Lung (tissue), 12 donors: ENCODE results near the gene LAPTM4A. TPM values are rescaled to one million over a fixed set of nuclear protein-coding genes. Genes with fewer than 3 reads are reported as not detected.
A peak's percentile ranks its signal among the peaks of the same experiment; 100 is the strongest.

Source experiments
- ATAC-seq: fragments of 200-7000 bp; cut with Tn5 transposase; one replicate; pipeline ENCODE4 v1.9.1; 2020; ENCODE audit warnings: moderate number of reproducible peaks; ENCODE audit not compliant: insufficient read depth, low FRiP score
- DNase-seq, 3 donors: peaks; one replicate each; pipeline ENCODE4 v3.0.0-alpha.2; 2013 to 2017
- H3K27ac ChIP-seq, 2 donors: one replicate each; pipeline ENCODE4 v1.5.1; 2013; ENCODE audit warnings: mild to moderate bottlenecking in 2 of 2, moderate library complexity in 2 of 2, control low read depth in 1 of 2, inconsistent platforms in 1 of 2, low read depth in 1 of 2, low read length in 1 of 2
- H3K27me3 ChIP-seq, 3 donors: one replicate each; pipeline ENCODE4 v1.5.1; 2013; ENCODE audit warnings: low read length in 2 of 3; ENCODE audit not compliant: control insufficient read depth in 3 of 3, insufficient read depth in 3 of 3
- H3K36me3 ChIP-seq, 4 donors: one replicate each; pipeline ENCODE4 v1.5.1; 2013; ENCODE audit warnings: low read length in 4 of 4, mild to moderate bottlenecking in 1 of 4, moderate library complexity in 1 of 4; ENCODE audit not compliant: control insufficient read depth in 4 of 4, insufficient read depth in 4 of 4
- H3K4me1 ChIP-seq, 5 donors: one replicate each; pipeline ENCODE4 v1.5.1; 2013; ENCODE audit warnings: low read length in 5 of 5, mild to moderate bottlenecking in 2 of 5, moderate library complexity in 1 of 5; ENCODE audit not compliant: control insufficient read depth in 5 of 5, insufficient read depth in 5 of 5
- H3K4me3 ChIP-seq: one replicate; pipeline ENCODE4 v1.5.1; 2013; ENCODE audit warnings: mild to moderate bottlenecking, control low read depth, moderate library complexity
- H3K9ac ChIP-seq, 2 donors: one replicate each; pipeline ENCODE4 v1.5.1; 2013; ENCODE audit warnings: low read length in 2 of 2, control low read depth in 1 of 2; ENCODE audit not compliant: insufficient read depth in 1 of 2
- H3K9me3 ChIP-seq, 4 donors: one replicate each; pipeline ENCODE4 v1.5.1; 2013; ENCODE audit warnings: low read length in 3 of 4, mild to moderate bottlenecking in 1 of 4, moderate library complexity in 1 of 4; ENCODE audit not compliant: control insufficient read depth in 4 of 4, insufficient read depth in 3 of 4
- WGBS, 2 donors: extraction: QIAGEN DNeasy Blood & Tissue Kit; methylation state at CpG; one replicate each; pipeline ENCODE4 v1.1.7; 2013; 5-methylcytosine and 5-hydroxymethylcytosine counted together
- polyA plus RNA-seq, 2 donors: library from polyadenylated mRNA; stranded (reverse); fragments of 200-250 nt; gene quantifications; one replicate each; pipeline ENCODE4 v1.2.1, GENCODE V29; 2013
- total RNA-seq, 2 donors: library from RNA; depleted of rRNA in 1 of 2; stranded (reverse); fragments of >200 nt in 1 of 2; gene quantifications; one replicate each; pipeline ENCODE4 v1.2.1, GENCODE V29; 2014 to 2021
- TF ChIP-seq, protein P1 (sequence below): IDR thresholded peaks from 2 replicates; pipeline ENCODE4 v1.5.1; 2012; ENCODE audit warnings: mild to moderate bottlenecking; ENCODE audit errors: control extremely low read depth, extremely low read depth
- donor health status: control.
- donor health status: control.
- donor health status: Bipolar disorder and iron deficiency.
- donor health status: healthy.
- donor health status: DM: yes; HTN: yes; CAD: no.

Gene LAPTM4A
- total and polyA plus RNA-seq, 4 donors, result 155 to 236 (median 204) TPM

DNA sequence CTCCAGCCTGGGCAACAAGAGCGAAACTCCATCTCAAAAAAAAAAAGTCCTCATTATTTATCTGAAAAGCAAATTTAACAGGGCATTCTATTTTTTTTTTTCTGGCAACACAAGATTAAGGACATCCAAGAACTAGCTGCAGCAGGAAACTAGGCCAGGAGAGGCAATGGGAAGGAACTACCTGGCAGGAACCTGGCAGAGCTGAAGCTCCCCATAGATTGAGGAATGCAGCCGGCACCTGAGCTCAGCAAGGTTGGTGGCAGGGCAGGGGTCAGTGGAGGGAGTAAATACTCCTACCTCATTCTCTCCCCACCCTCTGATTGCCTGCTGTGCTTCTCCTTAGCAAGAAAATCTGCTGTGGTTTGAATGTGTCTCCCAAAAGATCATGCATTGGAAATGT is 30.4 kb upstream of the LAPTM4A start:
- DNase-seq (no peak), ATAC-seq (no peak)
- no peaks in the 10 kb centered on the region for H3K36me3 ChIP-seq
- peaks cover 0 to 3% (median 1%) of the 10 kb centered on the region in 4 donors for H3K9me3 ChIP-seq
- H3K9ac ChIP-seq, result no peak overlapping the region
- WGBS, 2 donors, result 95 to 100% methylated on average over 2 of the region's 2 CpGs
- H3K4me3 ChIP-seq, result no peak overlapping the region
- H3K27ac ChIP-seq, result no peak overlapping the region
- no peaks in the 10 kb centered on the region for H3K27me3 ChIP-seq
- peaks cover 0 to 11% (median 2%) of the 10 kb centered on the region in 5 donors for H3K4me1 ChIP-seq
- TF ChIP-seq, protein P1, sequence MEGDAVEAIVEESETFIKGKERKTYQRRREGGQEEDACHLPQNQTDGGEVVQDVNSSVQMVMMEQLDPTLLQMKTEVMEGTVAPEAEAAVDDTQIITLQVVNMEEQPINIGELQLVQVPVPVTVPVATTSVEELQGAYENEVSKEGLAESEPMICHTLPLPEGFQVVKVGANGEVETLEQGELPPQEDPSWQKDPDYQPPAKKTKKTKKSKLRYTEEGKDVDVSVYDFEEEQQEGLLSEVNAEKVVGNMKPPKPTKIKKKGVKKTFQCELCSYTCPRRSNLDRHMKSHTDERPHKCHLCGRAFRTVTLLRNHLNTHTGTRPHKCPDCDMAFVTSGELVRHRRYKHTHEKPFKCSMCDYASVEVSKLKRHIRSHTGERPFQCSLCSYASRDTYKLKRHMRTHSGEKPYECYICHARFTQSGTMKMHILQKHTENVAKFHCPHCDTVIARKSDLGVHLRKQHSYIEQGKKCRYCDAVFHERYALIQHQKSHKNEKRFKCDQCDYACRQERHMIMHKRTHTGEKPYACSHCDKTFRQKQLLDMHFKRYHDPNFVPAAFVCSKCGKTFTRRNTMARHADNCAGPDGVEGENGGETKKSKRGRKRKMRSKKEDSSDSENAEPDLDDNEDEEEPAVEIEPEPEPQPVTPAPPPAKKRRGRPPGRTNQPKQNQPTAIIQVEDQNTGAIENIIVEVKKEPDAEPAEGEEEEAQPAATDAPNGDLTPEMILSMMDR, result no peak

DNA sequence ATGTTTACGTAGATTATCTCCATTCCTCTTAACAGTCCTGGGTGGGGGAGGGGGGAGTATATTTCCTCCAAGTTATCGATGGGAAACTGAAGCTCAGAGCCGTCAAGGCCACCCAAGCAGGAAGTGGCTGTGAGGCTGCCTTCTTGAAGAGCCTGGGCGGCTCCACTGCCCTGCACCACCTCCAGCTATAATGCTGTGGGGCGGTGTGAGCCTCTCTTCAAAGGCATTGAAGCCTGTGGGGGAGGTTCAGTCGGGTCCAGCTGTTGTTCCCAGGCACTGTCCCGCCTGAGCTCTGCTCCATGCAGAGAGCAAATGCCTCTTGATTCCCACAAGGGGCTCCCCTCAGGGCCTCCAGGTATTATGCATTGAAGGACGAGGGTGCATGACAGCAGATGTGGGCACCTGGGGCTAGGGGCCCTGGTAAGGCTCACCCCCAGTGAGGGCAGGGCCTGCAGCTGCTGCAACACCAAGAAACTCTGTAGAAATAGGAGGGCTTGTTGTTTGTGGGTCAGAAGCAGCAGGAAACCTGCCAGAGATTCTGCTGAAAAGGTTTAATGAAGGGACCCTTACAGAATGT is 29.5 kb upstream of the LAPTM4A start:
- 64 to 67% methylated on average over 8 of the region's 8 CpGs for WGBS, 2 donors

DNA sequence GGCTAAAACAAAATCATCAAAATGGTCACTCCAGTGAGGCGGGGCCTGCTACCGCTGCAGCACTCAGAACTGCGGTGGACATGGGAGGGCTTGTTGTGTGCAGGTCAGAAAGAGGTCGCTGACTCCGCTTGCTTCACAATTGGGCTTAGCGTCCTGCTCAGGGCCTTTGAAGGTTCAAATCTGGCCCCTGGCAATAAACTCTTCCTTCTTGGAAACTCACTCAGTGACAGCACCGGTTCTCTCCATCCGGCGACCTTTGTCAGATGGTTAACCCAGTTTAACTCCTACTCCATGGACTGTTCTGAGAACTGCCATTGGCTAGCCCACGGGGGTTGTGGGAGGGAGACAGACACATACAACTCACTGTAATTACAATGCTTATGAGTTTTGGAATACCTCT is 29.0 kb upstream of the LAPTM4A start:
- Histone ChIP-seq H3K27ac (no peak overlapping the region), H3K36me3 (no peaks in the 10 kb centered on the region), H3K9me3 (peaks cover 0 to 3% (median 1%) of the 10 kb centered on the region in 4 donors), H3K4me1 (peaks cover 0 to 11% (median 2%) of the 10 kb centered on the region in 5 donors), H3K9ac (no peak overlapping the region), H3K27me3 (no peaks in the 10 kb centered on the region), H3K4me3 (no peak overlapping the region)
- TF ChIP-seq, protein P1, result no peak
- WGBS, 2 donors, result 87 to 91% methylated on average over 10 of the region's 10 CpGs
- ATAC-seq (no peak), DNase-seq (peak in 1 of 3 donors; percentile 19)

More for the DNA sequence above, 29.5 kb upstream of the LAPTM4A start:
- DNase-seq (peak; percentile 43 to 60 (median 47)), ATAC-seq (no peak)
- H3K9ac ChIP-seq, result no peak overlapping the region
- TF ChIP-seq, protein P1, result no peak
- peaks cover 0 to 11% (median 2%) of the 10 kb centered on the region in 5 donors for H3K4me1 ChIP-seq
- no peak overlapping the region for H3K4me3 ChIP-seq
- H3K9me3 ChIP-seq, result peaks cover 0 to 3% (median 1%) of the 10 kb centered on the region in 4 donors
- H3K27me3 ChIP-seq, result no peaks in the 10 kb centered on the region
- H3K36me3 ChIP-seq, result no peaks in the 10 kb centered on the region
- no peak overlapping the region for H3K27ac ChIP-seq
